ENCODE measurements around the gene PDZRN3.

The PDZRN3 gene

GRCh38 chr3:73540969-73541740 lies 83.6 kb downstream of the PDZRN3 start:
- TF ChIP-seq CTCF (IDR thresholded peaks at IDR 0.05; ENCODE audit: low read depth, low read length, missing control alignments): no peak
- H3K4me3 ChIP-seq (replicated peaks; ENCODE audit: low read depth, low read length): no peak overlapping the region
- no peak for DNase-seq (ENCODE audit: extremely low read depth, low read depth)

DNA sequence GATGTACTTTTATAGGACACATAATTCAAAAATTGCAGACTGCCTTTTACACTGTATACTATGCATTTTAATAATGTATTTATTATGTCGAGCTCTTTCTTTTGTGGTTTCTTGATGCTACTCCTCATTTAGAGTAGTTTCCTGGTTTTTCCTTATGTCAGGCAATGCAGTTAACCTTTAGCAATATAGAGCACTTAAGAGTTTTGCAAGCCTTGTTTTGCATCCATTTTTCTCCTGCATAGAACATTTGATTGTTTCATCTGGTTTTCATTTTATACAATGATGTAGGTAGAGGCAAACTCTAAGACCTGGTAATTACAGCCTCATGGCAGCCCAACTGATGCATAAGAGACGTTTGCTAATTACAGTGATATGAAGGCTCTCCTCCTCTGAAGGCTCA lies 86.3 kb downstream of the PDZRN3 start:
- DNase-seq (ENCODE audit: extremely low read depth, low read depth): no peak
- no peak overlapping the region for H3K4me3 ChIP-seq (replicated peaks; ENCODE audit: low read depth, low read length)
- TF ChIP-seq CTCF (IDR thresholded peaks at IDR 0.05; ENCODE audit: low read depth, low read length, missing control alignments): no peak

GRCh38 chr3:73536952-73537351 lies 87.8 kb downstream of the PDZRN3 start:
- DNase-seq (ENCODE audit: extremely low read depth, low read depth): no peak
- no peak for TF ChIP-seq CTCF (IDR thresholded peaks at IDR 0.05; ENCODE audit: low read depth, low read length, missing control alignments)
- H3K4me3 ChIP-seq (replicated peaks; ENCODE audit: low read depth, low read length): no peak overlapping the region

- no peak for TF ChIP-seq CTCF (IDR thresholded peaks at IDR 0.05; ENCODE audit: low read depth, low read length, missing control alignments)
- H3K4me3 ChIP-seq (replicated peaks; ENCODE audit: low read depth, low read length): no peak overlapping the region
- no peak for DNase-seq (ENCODE audit: extremely low read depth, low read depth)
Measured at GRCh38 chr3:73536336-73536895, 88.3 kb downstream of the PDZRN3 start.

DNA sequence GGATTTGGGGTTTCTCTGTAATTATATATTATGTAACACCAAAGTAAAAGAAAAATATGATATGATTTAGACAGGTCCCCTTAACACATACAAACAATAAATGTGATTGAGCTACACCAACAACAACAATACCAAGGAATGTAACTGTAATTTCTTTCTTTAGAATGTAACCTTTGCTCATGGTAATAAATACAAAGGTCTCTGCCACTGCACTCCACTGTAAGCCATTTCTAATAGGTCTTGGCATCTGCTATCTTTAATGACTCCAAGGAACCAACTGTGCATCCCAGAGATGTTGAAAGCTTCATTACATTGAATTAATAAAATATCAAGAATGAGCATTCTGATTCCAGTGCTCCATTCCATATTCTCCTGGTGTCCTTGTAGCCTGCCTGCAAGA lies 88.8 kb downstream of the PDZRN3 start:
- TF ChIP-seq CTCF (IDR thresholded peaks at IDR 0.05; ENCODE audit: low read depth, low read length, missing control alignments): no peak
- no peak for DNase-seq (ENCODE audit: extremely low read depth, low read depth)
- no peak overlapping the region for H3K4me3 ChIP-seq (replicated peaks; ENCODE audit: low read depth, low read length)

DNA sequence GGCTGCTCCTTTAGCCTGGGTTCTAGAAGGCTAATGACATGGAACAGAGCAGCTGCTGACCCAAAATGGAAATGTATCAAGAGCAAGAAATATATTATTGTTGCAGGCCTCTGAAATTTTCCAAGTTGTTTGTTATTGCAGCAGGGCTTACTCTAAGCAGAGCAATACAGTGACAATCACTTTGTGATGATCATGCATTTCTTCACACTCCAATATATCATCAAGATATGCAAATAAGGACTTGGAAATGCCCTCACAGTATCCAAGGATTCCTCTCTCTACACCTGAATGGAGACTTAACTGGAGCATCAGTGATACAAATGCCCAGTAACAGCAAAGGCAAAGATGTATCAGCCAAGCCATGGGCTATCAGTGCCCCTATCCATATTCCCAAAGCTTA lies 89.6 kb downstream of the PDZRN3 start:
- DNase-seq (ENCODE audit: extremely low read depth, low read depth): no peak
- no peak for TF ChIP-seq CTCF (IDR thresholded peaks at IDR 0.05; ENCODE audit: low read depth, low read length, missing control alignments)
- H3K4me3 ChIP-seq (replicated peaks; ENCODE audit: low read depth, low read length): no peak overlapping the region

All from HFF-Myc (cell line).